SK-N-MC (cell line): Measurements from ENCODE around the gene PCDHGB3.
"Not testable (repeated sequence)": the region's sequence is repeated elsewhere in the genome, so short reads cannot be mapped to it uniquely, and the experiment has no call there.

Experiments used
- DNase-seq: peaks from one replicate; pipeline ENCODE4 v3.0.0-alpha.2; 2011; ENCODE audit warnings: low read depth, low spot score
- H3K27ac ChIP-seq: fragments of 200-600 bp; sonication (generic); 2 replicates; pipeline ENCODE4 v1.5.1; 2016; ENCODE audit warnings: mixed run types
- H3K36me3 ChIP-seq: fragments of 200-600 bp; sonication (generic); 2 replicates; pipeline ENCODE4 v1.6.1; 2017; ENCODE audit warnings: antibody characterized with exemption, low read length, mixed read lengths; ENCODE audit not compliant: insufficient read depth
- H3K4me3 ChIP-seq: fragments of 200-600 bp; sonication (generic); 2 replicates; pipeline ENCODE4 v1.5.1; 2016
- H3K9ac ChIP-seq: fragments of 200-600 bp; sonication (generic); 2 replicates; pipeline ENCODE4 v1.8.0; 2017; ENCODE audit warnings: mixed run types, mixed read lengths; ENCODE audit not compliant: insufficient read length
- H3K9me3 ChIP-seq: fragments of 200-600 bp; sonication (generic); 2 replicates; pipeline ENCODE4 v1.6.1; 2017; ENCODE audit warnings: low read depth, mild to moderate bottlenecking, antibody characterized with exemption, low read length, moderate library complexity, mixed read lengths
- EZH2 ChIP-seq: fragments of 200-600 bp; sonication (generic); IDR thresholded peaks from one replicate; pipeline ENCODE4 v1.6.1; 2017; ENCODE audit warnings: antibody characterized with exemption
- FOXP2 ChIP-seq: optimal IDR thresholded peaks from 2 replicates; pipeline ENCODE3; 2011; ENCODE audit warnings: mild to moderate bottlenecking, moderate library complexity; ENCODE audit not compliant: insufficient read depth; ENCODE audit errors: extremely low read length, control extremely low read depth
- POLR2AphosphoS5 ChIP-seq: IDR thresholded peaks from 2 replicates; pipeline ENCODE4 v1.6.1; 2012; ENCODE audit warnings: mild to moderate bottlenecking, low read depth, low read length, borderline replicate concordance

The PCDHGB3 gene

DNA sequence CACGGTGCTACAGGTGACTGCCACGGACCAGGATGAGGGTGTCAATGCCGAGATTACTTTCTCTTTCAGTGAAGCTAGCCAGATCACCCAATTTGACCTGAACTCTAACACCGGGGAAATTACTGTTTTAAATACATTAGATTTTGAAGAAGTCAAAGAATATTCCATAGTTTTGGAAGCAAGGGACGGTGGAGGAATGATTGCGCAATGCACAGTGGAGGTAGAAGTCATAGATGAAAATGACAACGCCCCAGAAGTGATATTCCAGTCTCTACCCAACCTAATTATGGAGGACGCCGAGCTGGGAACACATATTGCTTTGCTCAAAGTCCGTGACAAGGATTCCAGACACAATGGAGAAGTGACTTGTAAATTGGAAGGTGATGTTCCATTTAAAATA, 18.6 kb downstream of the PCDHGB3 start:
- Histone ChIP-seq H3K36me3 (no peaks in the 10 kb centered on the region), H3K27ac (no peak overlapping the region), H3K4me3 (no peak overlapping the region), H3K9ac (no peak overlapping the region), H3K9me3 (no peaks in the 10 kb centered on the region)
- no peak for DNase-seq
- no peak for TF ChIP-seq EZH2
- no peak for TF ChIP-seq POLR2AphosphoS5
- no peak for TF ChIP-seq FOXP2

DNA sequence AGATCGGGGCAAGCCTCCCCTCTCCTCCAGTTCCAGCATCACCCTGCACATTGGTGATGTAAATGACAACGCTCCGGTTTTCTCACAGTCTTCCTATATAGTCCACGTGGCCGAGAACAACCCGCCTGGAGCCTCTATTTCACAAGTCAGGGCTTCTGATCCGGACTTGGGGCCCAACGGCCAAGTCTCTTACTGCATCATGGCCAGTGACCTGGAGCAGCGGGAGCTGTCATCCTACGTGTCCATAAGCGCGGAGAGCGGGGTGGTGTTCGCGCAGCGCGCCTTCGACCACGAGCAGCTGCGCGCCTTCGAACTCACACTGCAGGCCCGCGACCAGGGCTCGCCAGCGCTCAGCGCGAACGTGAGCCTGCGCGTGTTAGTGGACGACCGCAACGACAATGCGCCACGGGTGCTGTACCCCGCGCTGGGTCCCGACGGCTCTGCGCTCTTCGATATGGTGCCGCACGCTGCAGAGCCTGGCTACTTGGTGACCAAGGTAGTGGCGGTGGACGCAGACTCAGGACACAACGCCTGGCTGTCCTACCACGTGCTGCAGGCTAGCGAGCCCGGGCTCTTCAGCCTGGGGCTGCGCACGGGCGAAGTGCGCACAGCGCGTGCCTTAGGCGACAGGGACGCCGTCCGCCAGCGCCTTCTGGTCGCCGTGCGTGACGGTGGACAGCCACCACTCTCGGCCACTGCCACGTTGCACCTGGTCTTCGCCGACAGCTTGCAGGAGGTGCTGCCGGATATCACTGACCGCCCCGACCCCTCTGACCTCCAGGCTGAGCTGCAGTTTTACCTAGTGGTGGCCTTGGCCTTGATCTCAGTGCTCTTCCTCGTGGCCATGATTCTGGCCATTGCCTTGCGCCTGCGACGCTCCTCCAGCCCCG, 19.4 kb downstream of the PCDHGB3 start:
- DNase-seq, result no peak
- TF ChIP-seq POLR2AphosphoS5, result no peak
- TF ChIP-seq FOXP2, result no peak
- TF ChIP-seq EZH2, result no peak
- Histone ChIP-seq H3K9ac (no peak overlapping the region), H3K4me3 (no peak overlapping the region), H3K36me3 (no peaks in the 10 kb centered on the region), H3K27ac (no peak overlapping the region), H3K9me3 (no peaks in the 10 kb centered on the region)

DNA sequence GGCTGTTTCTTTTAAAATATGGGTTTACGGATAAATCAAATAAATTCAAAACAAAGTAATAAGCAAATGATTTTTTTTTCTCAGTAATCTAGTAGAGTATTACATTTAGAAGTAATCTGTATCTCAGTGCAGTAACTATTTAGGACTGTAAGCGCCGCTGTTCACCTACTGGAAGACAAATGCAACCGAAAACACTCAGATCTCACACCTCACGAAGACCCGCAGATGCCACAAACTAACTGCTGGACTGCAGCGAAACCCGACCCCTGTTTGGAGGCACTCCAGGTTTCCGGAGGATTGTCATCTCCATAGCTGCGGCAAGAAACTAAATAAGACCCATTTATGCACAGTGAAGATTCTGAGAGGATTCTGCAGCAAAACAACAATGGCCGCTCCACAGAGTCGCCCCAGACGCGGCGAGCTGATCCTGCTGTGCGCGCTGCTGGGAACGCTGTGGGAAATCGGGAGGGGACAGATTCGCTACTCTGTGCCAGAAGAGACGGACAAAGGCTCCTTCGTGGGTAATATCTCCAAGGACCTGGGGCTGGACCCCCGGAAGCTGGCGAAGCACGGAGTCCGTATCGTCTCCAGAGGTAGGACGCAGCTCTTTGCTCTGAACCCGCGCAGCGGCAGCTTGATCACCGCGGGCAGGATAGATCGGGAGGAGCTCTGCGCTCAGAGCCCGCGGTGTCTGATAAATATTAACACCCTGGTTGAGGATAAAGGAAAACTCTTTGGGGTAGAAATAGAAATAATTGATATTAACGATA, 22.6 kb downstream of the PCDHGB3 start, which contains the start of gene PCDHGA8:
PCDHGA8 (plus strand) TSS at position 205 of the 770 bp plus-strand sequence; CDS start at position 386, 181 bp downstream.
- no peak within 1 kb of the TSS for H3K9ac ChIP-seq
- H3K27ac ChIP-seq, result no peak within 1 kb of the TSS
- DNase-seq, result no peak
- H3K36me3 ChIP-seq, result no peaks in the 10 kb centered on the region
- no peaks in the 10 kb centered on the region for H3K9me3 ChIP-seq
- no peak within 1 kb of the TSS for H3K4me3 ChIP-seq
- no peak for TF ChIP-seq POLR2AphosphoS5
- no peak for TF ChIP-seq FOXP2
- TF ChIP-seq EZH2, result no peak

DNA sequence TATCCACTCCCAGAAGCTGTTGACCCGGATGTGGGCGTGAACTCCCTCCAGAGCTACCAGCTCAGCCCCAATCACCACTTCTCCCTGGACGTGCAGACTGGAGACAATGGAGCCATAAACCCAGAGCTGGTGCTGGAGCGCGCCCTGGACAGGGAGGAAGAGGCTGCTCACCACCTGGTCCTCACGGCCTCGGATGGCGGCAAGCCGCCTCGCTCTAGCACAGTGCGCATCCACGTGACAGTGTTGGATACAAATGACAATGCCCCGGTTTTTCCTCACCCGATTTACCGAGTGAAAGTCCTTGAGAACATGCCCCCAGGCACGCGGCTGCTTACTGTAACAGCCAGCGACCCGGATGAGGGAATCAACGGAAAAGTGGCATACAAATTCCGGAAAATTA, 23.2 kb downstream of the PCDHGB3 start:
- no peak for TF ChIP-seq EZH2
- TF ChIP-seq FOXP2, result no peak
- TF ChIP-seq POLR2AphosphoS5, result no peak
- no peak for DNase-seq
- no peak overlapping the region for H3K27ac ChIP-seq
- H3K4me3 ChIP-seq, result no peak overlapping the region
- no peaks in the 10 kb centered on the region for H3K36me3 ChIP-seq
- no peaks in the 10 kb centered on the region for H3K9me3 ChIP-seq
- H3K9ac ChIP-seq, result no peak overlapping the region

DNA sequence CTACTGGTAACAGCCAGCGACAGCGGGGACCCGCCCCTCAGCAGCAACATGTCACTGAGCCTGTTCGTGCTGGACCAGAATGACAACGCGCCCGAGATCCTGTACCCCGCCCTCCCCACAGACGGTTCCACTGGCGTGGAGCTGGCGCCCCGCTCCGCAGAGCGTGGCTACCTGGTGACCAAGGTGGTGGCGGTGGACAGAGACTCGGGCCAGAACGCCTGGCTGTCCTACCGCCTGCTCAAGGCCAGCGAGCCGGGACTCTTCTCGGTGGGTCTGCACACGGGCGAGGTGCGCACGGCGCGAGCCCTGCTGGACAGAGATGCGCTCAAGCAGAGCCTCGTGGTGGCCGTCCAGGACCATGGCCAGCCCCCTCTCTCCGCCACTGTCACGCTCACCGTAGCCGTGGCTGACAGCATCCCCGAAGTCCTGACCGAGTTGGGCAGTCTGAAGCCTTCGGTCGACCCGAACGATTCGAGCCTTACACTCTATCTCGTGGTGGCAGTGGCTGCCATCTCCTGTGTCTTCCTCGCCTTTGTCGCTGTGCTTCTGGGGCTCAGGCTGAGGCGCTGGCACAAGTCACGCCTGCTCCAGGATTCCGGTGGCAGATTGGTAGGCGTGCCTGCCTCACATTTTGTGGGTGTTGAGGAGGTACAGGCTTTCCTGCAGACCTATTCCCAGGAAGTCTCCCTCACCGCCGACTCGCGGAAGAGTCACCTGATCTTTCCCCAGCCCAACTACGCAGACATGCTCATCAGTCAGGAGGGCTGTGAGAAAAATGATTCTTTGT, 24.6 kb downstream of the PCDHGB3 start:
- H3K36me3 ChIP-seq, H3K9ac ChIP-seq, H3K4me3 ChIP-seq, H3K9me3 ChIP-seq, DNase-seq, H3K27ac ChIP-seq: not testable (repeated sequence)

DNA sequence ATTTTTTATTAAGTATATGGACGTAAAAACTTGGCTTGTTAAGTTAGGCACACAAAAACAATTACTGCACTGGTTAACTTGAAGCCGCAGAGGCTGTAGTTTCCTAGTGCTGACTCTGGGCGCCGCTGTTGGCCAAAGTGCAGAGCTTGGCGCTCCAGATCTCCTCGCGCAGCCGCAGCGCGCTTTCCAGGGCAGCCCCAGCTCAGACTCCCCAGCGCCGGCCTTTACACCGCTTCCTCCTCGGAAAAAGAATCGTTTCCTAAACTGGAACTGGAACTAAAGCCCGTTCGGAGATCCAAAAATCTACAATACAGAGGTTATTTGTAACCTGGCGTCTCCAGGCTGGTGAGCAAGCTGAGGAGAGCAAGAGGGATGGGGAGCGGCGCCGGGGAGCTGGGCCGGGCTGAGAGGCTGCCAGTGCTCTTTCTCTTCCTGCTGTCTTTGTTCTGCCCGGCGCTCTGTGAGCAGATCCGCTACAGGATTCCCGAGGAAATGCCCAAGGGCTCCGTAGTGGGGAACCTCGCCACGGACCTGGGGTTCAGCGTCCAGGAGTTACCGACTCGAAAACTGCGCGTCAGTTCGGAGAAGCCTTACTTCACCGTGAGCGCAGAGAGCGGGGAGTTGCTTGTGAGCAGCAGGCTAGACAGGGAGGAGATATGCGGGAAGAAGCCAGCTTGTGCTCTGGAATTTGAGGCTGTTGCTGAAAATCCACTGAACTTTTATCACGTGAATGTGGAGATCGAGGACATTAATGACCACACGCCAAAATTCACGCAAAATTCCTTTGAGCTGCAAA, 27.9 kb downstream of the PCDHGB3 start, which contains the start of gene PCDHGB5:
PCDHGB5 (plus strand) TSS at position 192 of the 796 bp plus-strand sequence; CDS start at position 373, 181 bp downstream.
- not testable (repeated sequence) for H3K9me3 ChIP-seq, DNase-seq, H3K27ac ChIP-seq, H3K9ac ChIP-seq, H3K36me3 ChIP-seq, H3K4me3 ChIP-seq

DNA sequence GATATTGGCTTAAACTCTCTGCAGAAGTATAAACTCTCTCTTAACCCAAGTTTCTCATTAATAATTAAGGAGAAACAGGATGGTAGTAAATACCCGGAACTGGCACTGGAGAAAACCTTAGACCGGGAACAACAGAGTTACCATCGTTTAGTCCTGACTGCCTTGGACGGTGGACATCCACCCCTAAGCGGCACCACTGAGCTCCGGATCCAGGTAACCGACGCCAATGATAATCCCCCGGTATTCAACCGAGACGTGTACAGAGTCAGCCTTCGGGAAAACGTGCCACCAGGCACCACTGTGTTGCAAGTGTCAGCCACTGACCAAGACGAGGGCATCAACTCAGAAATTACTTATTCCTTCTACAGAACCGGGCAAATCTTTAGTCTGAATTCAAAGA, 28.6 kb downstream of the PCDHGB3 start:
- Histone ChIP-seq H3K4me3 (no peak overlapping the region), H3K9ac (no peak overlapping the region), H3K27ac (no peak overlapping the region), H3K9me3 (no peaks in the 10 kb centered on the region), H3K36me3 (no peaks in the 10 kb centered on the region)
- TF ChIP-seq EZH2, result no peak
- no peak for TF ChIP-seq POLR2AphosphoS5
- no peak for TF ChIP-seq FOXP2
- no peak for DNase-seq

DNA sequence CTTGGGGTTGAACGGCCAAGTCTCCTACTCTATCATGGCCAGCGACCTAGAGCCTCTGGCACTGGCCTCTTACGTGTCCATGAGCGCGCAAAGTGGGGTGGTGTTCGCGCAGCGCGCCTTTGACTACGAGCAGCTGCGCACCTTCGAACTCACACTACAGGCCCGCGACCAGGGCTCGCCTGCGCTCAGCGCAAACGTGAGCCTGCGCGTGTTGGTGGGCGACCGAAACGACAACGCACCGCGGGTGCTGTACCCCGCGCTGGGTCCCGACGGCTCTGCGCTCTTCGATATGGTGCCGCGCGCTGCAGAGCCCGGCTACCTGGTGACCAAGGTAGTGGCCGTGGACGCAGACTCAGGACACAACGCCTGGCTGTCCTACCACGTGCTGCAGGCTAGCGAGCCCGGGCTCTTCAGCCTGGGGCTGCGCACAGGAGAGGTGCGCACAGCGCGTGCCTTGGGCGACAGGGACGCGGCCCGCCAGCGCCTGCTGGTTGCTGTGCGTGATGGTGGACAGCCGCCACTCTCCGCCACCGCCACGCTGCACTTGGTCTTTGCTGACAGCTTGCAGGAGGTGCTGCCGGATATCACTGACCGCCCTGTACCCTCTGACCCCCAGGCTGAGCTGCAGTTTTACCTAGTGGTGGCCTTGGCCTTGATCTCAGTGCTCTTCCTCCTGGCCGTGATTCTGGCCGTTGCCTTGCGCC, 29.7 kb downstream of the PCDHGB3 start:
- Histone ChIP-seq H3K27ac (no peak overlapping the region), H3K36me3 (no peaks in the 10 kb centered on the region), H3K4me3 (no peak overlapping the region), H3K9ac (no peak overlapping the region), H3K9me3 (no peaks in the 10 kb centered on the region)
- DNase-seq, result no peak
- TF ChIP-seq POLR2AphosphoS5, result no peak
- no peak for TF ChIP-seq EZH2
- no peak for TF ChIP-seq FOXP2
